Natural killer cell (primary cell): ENCODE measurements around the gene EXOG. TPM values are rescaled to one million over a fixed set of nuclear protein-coding genes. Genes with fewer than 3 reads are reported as not detected.

Experiments used
- ATAC-seq, 3 donors: fragments of 150-1000 bp in 2 of 3; fragments of 200-7000 bp in 1 of 3; cut with Tn5 transposase; 1 replicate in 1 of 3; 2 replicates in 2 of 3; pipeline ENCODE4 v1.10.0; 2021; ENCODE audit warnings: mild to moderate bottlenecking in 2 of 3, moderate library complexity in 2 of 3
- DNase-seq, 2 donors: peaks; one replicate each; pipeline versions ENCODE4 v3.0.0 to v3.0.0-alpha.2; 2013 to 2021; ENCODE audit warnings: mixed read lengths in 1 of 2
- H3K27ac ChIP-seq: one replicate; pipeline ENCODE4 v1.5.1; 2013; ENCODE audit warnings: mild to moderate bottlenecking, low read length
- H3K27me3 ChIP-seq: one replicate; pipeline ENCODE4 v1.6.1; 2013; ENCODE audit warnings: low read length; ENCODE audit not compliant: control insufficient read depth, insufficient read depth
- H3K36me3 ChIP-seq: one replicate; pipeline ENCODE4 v1.6.1; 2013; ENCODE audit warnings: low read length; ENCODE audit not compliant: control insufficient read depth, insufficient read depth
- H3K4me1 ChIP-seq: one replicate; pipeline ENCODE4 v1.6.1; 2013; ENCODE audit warnings: low read length; ENCODE audit not compliant: control insufficient read depth, insufficient read depth
- H3K4me3 ChIP-seq: one replicate; pipeline ENCODE4 v1.5.1; 2013; ENCODE audit warnings: low read length
- H3K9me3 ChIP-seq: one replicate; pipeline ENCODE4 v1.6.1; 2013; ENCODE audit warnings: low read length; ENCODE audit not compliant: control insufficient read depth, insufficient read depth
- H3K27ac Mint-ChIP-seq, 2 donors: one replicate each; pipeline ENCODE4 v1.8.0; 2022; ENCODE audit warnings: mild to moderate bottlenecking in 2 of 2, mixed read lengths in 2 of 2, moderate library complexity in 1 of 2
- H3K27me3 Mint-ChIP-seq, 2 donors: one replicate each; pipeline ENCODE4 v1.8.0; 2022; ENCODE audit warnings: low read depth in 2 of 2, mixed read lengths in 2 of 2
- H3K36me3 Mint-ChIP-seq: one replicate; pipeline ENCODE4 v1.8.0; 2022; ENCODE audit warnings: mixed read lengths
- H3K4me1 Mint-ChIP-seq, 2 donors: one replicate each; pipeline ENCODE4 v1.8.0; 2022; ENCODE audit warnings: mixed read lengths in 2 of 2
- H3K4me3 Mint-ChIP-seq: one replicate; pipeline ENCODE4 v1.8.0; 2022; ENCODE audit warnings: mild to moderate bottlenecking, moderate library complexity, mixed read lengths
- H3K9me3 Mint-ChIP-seq, 2 donors: one replicate each; pipeline ENCODE4 v1.8.0; 2022; ENCODE audit warnings: mixed read lengths in 2 of 2
- CTCF ChIP-seq: fragments of 200-600 bp; IDR thresholded peaks from one replicate; pipeline ENCODE4 v1.8.0; 2022; ENCODE audit warnings: antibody characterized with exemption
- WGBS: methylation state at CpG from one replicate; pipeline ENCODE4 v1.1.7; 2013; ENCODE audit warnings: missing lambda C conversion rate; ENCODE audit not compliant: insufficient coverage; 5-methylcytosine and 5-hydroxymethylcytosine counted together
- intact Hi-C: fragments of 100-400 bp; cut with micrococcal nuclease; formaldehyde crosslinking; loops from one replicate; pipeline ENCODE4 v1.14.2; 2022
- total RNA-seq, 4 donors: library from RNA; stranded (reverse); fragments of 120-200 nt in 1 of 4; gene quantifications; one replicate each; pipeline versions ENCODE4 v1.2.3 to v1.2.4, GENCODE V29; 2013 to 2022

EXOG gene
- total RNA-seq, 3 donors from 2014 or later (not counting 1 experiment from before 2014, with no cell fraction given) = 27.3 to 34.5 (median 30.5) TPM

- H3K27ac Mint-ChIP-seq = no peak overlapping the region
- Histone ChIP-seq H3K9me3 (no peaks in the 10 kb centered on the region), H3K4me1 (no peaks in the 10 kb centered on the region), H3K36me3 (peaks cover 4% of the 10 kb centered on the region), H3K27ac (no peak overlapping the region), H3K4me3 (no peak overlapping the region), H3K27me3 (no peaks in the 10 kb centered on the region)
- no peaks in the 10 kb centered on the region for H3K9me3 Mint-ChIP-seq
- ATAC-seq (no peak), DNase-seq (no peak)
- H3K27me3 Mint-ChIP-seq = no peaks in the 10 kb centered on the region
- no peaks in the 10 kb centered on the region for H3K36me3 Mint-ChIP-seq
- H3K4me3 Mint-ChIP-seq = no peak overlapping the region
- WGBS = 94% methylated on average over 9 of the region's 9 CpGs
- intact Hi-C loops = no loop called here
- peaks cover 4% of the 10 kb centered on the region in 2 donors for H3K4me1 Mint-ChIP-seq
- TF ChIP-seq CTCF = no peak
Observed at GRCh38 chr3:38478901-38479300, 17.2 kb upstream of the EXOG start.

- Mint-ChIP-seq H3K4me3 (no peak overlapping the region), H3K9me3 (no peaks in the 10 kb centered on the region), H3K36me3 (no peaks in the 10 kb centered on the region), H3K27me3 (no peaks in the 10 kb centered on the region), H3K4me1 (peaks cover under 1 to 1% of the 10 kb centered on the region in 2 donors), H3K27ac (no peak overlapping the region)
- intact Hi-C loops = loop anchor here (1.0 to 10.0 kb wide), 4 partner anchors 133 to 625 kb away; partner anchors contain the start of gene XYLB
- ATAC-seq (peak; percentile 52 to 87 (median 79)), DNase-seq (peak in 1 of 2 donors; percentile 78)
- peaks cover 4% of the 10 kb centered on the region for H3K36me3 ChIP-seq
- no peak overlapping the region for H3K27ac ChIP-seq
- TF ChIP-seq CTCF = peak; percentile 76
- no peaks in the 10 kb centered on the region for H3K4me1 ChIP-seq
- no peak overlapping the region for H3K4me3 ChIP-seq
- H3K9me3 ChIP-seq = no peaks in the 10 kb centered on the region
- no peaks in the 10 kb centered on the region for H3K27me3 ChIP-seq
- WGBS = 76% methylated on average over 9 of the region's 10 CpGs
Observed at GRCh38 chr3:38479431-38480092, 16.6 kb upstream of the EXOG start.

- DNase-seq = no peak
- H3K27ac Mint-ChIP-seq = no peak overlapping the region
- no peaks in the 10 kb centered on the region for H3K4me1 ChIP-seq
- H3K36me3 Mint-ChIP-seq = no peaks in the 10 kb centered on the region
- H3K36me3 ChIP-seq = peaks cover 4% of the 10 kb centered on the region
- no peak overlapping the region for H3K27ac ChIP-seq
- no peaks in the 10 kb centered on the region for H3K4me1 Mint-ChIP-seq
- intact Hi-C loops = loop anchor here (1.0 to 10.0 kb wide), 4 partner anchors 133 to 625 kb away; partner anchors contain the start of gene XYLB
- 32% methylated on average over 1 of the region's 3 CpGs for WGBS
- no peak overlapping the region for H3K4me3 Mint-ChIP-seq
- H3K9me3 ChIP-seq = no peaks in the 10 kb centered on the region
- no peak overlapping the region for H3K4me3 ChIP-seq
- ATAC-seq = no peak
- no peaks in the 10 kb centered on the region for H3K27me3 ChIP-seq
- no peak for TF ChIP-seq CTCF
- no peaks in the 10 kb centered on the region for H3K9me3 Mint-ChIP-seq
- no peaks in the 10 kb centered on the region for H3K27me3 Mint-ChIP-seq
Observed at GRCh38 chr3:38480093-38480445, 16.1 kb upstream of the EXOG start.

GRCh38 chr3:38480930-38481329, 15.2 kb upstream of the EXOG start:
- Mint-ChIP-seq H3K4me1 (no peaks in the 10 kb centered on the region), H3K27ac (no peak overlapping the region), H3K9me3 (no peaks in the 10 kb centered on the region), H3K36me3 (no peaks in the 10 kb centered on the region), H3K4me3 (no peak overlapping the region), H3K27me3 (no peaks in the 10 kb centered on the region)
- peaks cover 4% of the 10 kb centered on the region for H3K36me3 ChIP-seq
- TF ChIP-seq CTCF = no peak
- WGBS = 100% methylated on average over 2 of the region's 2 CpGs
- H3K27me3 ChIP-seq = no peaks in the 10 kb centered on the region
- ATAC-seq = no peak
- H3K27ac ChIP-seq = no peak overlapping the region
- no peak overlapping the region for H3K4me3 ChIP-seq
- no peaks in the 10 kb centered on the region for H3K9me3 ChIP-seq
- intact Hi-C loops = loop anchor here (1.0 to 10.0 kb wide), 4 partner anchors 134 to 626 kb away; partner anchors contain the start of gene XYLB
- no peaks in the 10 kb centered on the region for H3K4me1 ChIP-seq
- DNase-seq = no peak
